HepG2 (cell line): ENCODE data around the gene PARN. TPM values are rescaled to one million over a fixed set of nuclear protein-coding genes. Genes with fewer than 3 reads are reported as not detected.

Experiments used
- CCDC6 ChIP-seq: sonication (generic); formaldehyde crosslinking; IDR thresholded peaks from 2 replicates; pipeline ENCODE4 v1.8.1; 2022; ENCODE audit warnings: mild to moderate bottlenecking, missing genetic modification reagents, moderate library complexity
- CEBPG ChIP-seq: IDR thresholded peaks from 2 replicates; pipeline ENCODE4 v1.6.1; 2016
- DPF2 ChIP-seq: sonication (generic); formaldehyde crosslinking; IDR thresholded peaks from 2 replicates; pipeline ENCODE4 v1.4.0; 2020; ENCODE audit warnings: mild to moderate bottlenecking, low read depth, missing genetic modification reagents, borderline replicate concordance
- FOXA1 ChIP-seq, 2 experiments: fragments of 450-650 bp in 1 of 2; sonication (generic) in 1 of 2; formaldehyde crosslinking in 1 of 2; IDR thresholded peaks; 2 replicates each; pipeline versions ENCODE4 v1.4.0 to v1.6.1; 2016 to 2020; ENCODE audit warnings: missing genetic modification reagents in 1 of 2
- HCFC1 ChIP-seq: fragments of 150-350 bp; IDR thresholded peaks from 2 replicates; pipeline ENCODE4 v1.6.1; 2014; ENCODE audit warnings: low read depth, low read length
- IKZF1 ChIP-seq: fragments of 450-650 bp; IDR thresholded peaks from 2 replicates; pipeline ENCODE4 v1.7.1; 2016
- KLF16 ChIP-seq, 2 experiments: sonication (generic) in 1 of 2; formaldehyde crosslinking in 1 of 2; IDR thresholded peaks; 2 replicates each; pipeline versions ENCODE4 v1.6.1 to v1.8.0; 2016 to 2023; ENCODE audit warnings: missing genetic modification reagents in 2 of 2, missing compliant biosample characterization in 1 of 2
- NFYC ChIP-seq: IDR thresholded peaks from 2 replicates; pipeline ENCODE4 v1.6.1; 2016; ENCODE audit warnings: missing genetic modification reagents, missing compliant biosample characterization
- RARG ChIP-seq: sonication (generic); formaldehyde crosslinking; IDR thresholded peaks from 2 replicates; pipeline ENCODE4 v1.4.0; 2020; ENCODE audit warnings: low read depth, mild to moderate bottlenecking, missing genetic modification reagents
- SKI ChIP-seq: fragments of 450-650 bp; IDR thresholded peaks from one replicate; pipeline ENCODE4 v1.6.1; 2018; ENCODE audit warnings: mild to moderate bottlenecking; ENCODE audit not compliant: partially characterized antibody
- ZBTB38 ChIP-seq: sonication (generic); formaldehyde crosslinking; IDR thresholded peaks from 2 replicates; pipeline ENCODE4 v1.5.1; 2020; ENCODE audit warnings: mild to moderate bottlenecking, missing genetic modification reagents
- ZBTB42 ChIP-seq: sonication (generic); formaldehyde crosslinking; IDR thresholded peaks from 2 replicates; pipeline ENCODE4 v1.5.0; 2020; ENCODE audit warnings: mild to moderate bottlenecking, missing genetic modification reagents
- ZNF451 ChIP-seq: sonication (generic); formaldehyde crosslinking; IDR thresholded peaks from 2 replicates; pipeline ENCODE4 v1.5.0; 2020; ENCODE audit warnings: mild to moderate bottlenecking, missing genetic modification reagents
- ZNF501 ChIP-seq: sonication (generic); formaldehyde crosslinking; IDR thresholded peaks from 2 replicates; pipeline ENCODE4 v1.5.1; 2020; ENCODE audit warnings: mild to moderate bottlenecking, moderate library complexity, missing genetic modification reagents
- ZNF792 ChIP-seq: IDR thresholded peaks from 2 replicates; pipeline ENCODE4 v1.6.1; 2016
- ZSCAN29 ChIP-seq: sonication (generic); formaldehyde crosslinking; conservative IDR thresholded peaks from 2 replicates; pipeline ENCODE4 v1.4.0; 2020; ENCODE audit warnings: mild to moderate bottlenecking, missing genetic modification reagents
- polyA plus RNA-seq, 8 experiments: library from polyadenylated mRNA; depleted of rRNA in 3 of 8; stranded (reverse) in 7 of 8; unstranded in 1 of 8; fragments of >200 nt; fragmentation: Illumina TruSeq in 4 of 8; extraction: Trizol in 4 of 8; gene quantifications; 2 replicates each; pipeline versions ENCODE4 v1.2.1 to v1.2.3, GENCODE V29; 2011 to 2016; ENCODE audit warnings: low read depth in 4 of 8, missing spikeins in 1 of 8, mixed read lengths in 1 of 8; ENCODE audit not compliant: insufficient read depth in 1 of 8
- total RNA-seq, 5 experiments: library from RNA; depleted of rRNA; stranded (reverse); fragments of >200 nt; fragmentation: Illumina TruSeq; extraction: Trizol; gene quantifications; 2 replicates each; pipeline ENCODE4 v1.2.3, GENCODE V29; 2016; ENCODE audit warnings: low read depth in 1 of 5
- TF ChIP-seq, protein P1 (sequence below): sonication (generic); formaldehyde crosslinking; IDR thresholded peaks from one replicate; pipeline ENCODE4 v1.5.1; 2020; ENCODE audit warnings: mild to moderate bottlenecking, missing genetic modification reagents; ENCODE audit errors: not compliant biosample characterization
- TF ChIP-seq, protein P2 (sequence below), 2 experiments: sonication (generic) in 1 of 2; formaldehyde crosslinking in 1 of 2; IDR thresholded peaks; 2 replicates each; pipeline versions ENCODE4 v1.4.0 to v1.6.1; 2018 to 2020; ENCODE audit warnings: missing genetic modification reagents in 2 of 2, borderline replicate concordance in 1 of 2, low read depth in 1 of 2, mild to moderate bottlenecking in 1 of 2, missing biosample characterization in 1 of 2
- TF ChIP-seq, protein P3 (sequence below): sonication (generic); formaldehyde crosslinking; IDR thresholded peaks from 2 replicates; pipeline ENCODE4 v1.4.0; 2020; ENCODE audit warnings: missing genetic modification reagents

PARN gene
- total and polyA plus RNA-seq, 2 of the 13 experiments (the other 11 are each of a cell fraction or from before 2014, with no cell fraction given): 13.3 to 47.6 TPM

DNA sequence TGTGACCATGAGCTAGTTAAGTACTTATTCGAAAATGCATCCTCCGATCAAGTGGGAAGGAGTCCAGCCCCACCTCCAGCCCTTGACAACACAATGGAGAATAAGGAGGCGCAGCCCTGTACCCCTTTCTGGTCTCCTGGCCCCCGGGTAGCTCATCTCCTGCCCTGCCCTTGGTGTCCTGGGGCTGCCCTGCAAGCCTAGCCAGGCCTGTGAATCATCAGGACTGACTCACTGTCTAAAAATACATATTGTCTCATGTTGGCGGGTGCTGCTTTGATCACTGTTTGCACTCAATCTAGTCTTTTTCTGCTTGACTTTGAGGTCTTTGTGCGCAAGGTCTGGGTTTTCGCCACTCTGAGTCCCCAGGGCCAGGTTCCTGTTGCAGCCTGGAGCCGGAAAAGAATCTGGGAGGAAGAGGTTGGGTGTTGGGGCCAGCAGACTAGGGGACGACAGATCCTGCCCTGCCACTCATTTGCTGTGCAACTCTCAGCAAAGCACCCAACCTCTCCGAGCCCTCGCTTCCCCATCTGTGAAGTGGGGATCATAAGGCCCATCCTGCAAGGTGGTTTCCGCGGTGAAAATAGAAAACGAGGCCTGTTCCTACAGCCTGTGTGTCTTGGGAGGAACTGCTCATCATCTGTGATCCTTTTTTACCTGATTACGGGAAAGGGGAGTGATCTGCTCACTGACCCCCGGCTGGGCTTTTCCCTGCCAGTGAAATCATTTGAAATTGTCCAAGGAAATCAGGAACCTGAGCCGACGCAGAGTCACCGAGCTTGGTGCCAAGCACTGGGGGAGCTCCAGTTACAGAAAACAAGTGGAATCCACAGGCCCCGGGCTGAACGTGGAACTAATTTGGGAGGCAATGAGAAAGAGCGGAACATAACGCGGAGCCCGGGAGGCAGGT, 230.4 kb downstream of the PARN start (continued):
- TF ChIP-seq, protein P1, sequence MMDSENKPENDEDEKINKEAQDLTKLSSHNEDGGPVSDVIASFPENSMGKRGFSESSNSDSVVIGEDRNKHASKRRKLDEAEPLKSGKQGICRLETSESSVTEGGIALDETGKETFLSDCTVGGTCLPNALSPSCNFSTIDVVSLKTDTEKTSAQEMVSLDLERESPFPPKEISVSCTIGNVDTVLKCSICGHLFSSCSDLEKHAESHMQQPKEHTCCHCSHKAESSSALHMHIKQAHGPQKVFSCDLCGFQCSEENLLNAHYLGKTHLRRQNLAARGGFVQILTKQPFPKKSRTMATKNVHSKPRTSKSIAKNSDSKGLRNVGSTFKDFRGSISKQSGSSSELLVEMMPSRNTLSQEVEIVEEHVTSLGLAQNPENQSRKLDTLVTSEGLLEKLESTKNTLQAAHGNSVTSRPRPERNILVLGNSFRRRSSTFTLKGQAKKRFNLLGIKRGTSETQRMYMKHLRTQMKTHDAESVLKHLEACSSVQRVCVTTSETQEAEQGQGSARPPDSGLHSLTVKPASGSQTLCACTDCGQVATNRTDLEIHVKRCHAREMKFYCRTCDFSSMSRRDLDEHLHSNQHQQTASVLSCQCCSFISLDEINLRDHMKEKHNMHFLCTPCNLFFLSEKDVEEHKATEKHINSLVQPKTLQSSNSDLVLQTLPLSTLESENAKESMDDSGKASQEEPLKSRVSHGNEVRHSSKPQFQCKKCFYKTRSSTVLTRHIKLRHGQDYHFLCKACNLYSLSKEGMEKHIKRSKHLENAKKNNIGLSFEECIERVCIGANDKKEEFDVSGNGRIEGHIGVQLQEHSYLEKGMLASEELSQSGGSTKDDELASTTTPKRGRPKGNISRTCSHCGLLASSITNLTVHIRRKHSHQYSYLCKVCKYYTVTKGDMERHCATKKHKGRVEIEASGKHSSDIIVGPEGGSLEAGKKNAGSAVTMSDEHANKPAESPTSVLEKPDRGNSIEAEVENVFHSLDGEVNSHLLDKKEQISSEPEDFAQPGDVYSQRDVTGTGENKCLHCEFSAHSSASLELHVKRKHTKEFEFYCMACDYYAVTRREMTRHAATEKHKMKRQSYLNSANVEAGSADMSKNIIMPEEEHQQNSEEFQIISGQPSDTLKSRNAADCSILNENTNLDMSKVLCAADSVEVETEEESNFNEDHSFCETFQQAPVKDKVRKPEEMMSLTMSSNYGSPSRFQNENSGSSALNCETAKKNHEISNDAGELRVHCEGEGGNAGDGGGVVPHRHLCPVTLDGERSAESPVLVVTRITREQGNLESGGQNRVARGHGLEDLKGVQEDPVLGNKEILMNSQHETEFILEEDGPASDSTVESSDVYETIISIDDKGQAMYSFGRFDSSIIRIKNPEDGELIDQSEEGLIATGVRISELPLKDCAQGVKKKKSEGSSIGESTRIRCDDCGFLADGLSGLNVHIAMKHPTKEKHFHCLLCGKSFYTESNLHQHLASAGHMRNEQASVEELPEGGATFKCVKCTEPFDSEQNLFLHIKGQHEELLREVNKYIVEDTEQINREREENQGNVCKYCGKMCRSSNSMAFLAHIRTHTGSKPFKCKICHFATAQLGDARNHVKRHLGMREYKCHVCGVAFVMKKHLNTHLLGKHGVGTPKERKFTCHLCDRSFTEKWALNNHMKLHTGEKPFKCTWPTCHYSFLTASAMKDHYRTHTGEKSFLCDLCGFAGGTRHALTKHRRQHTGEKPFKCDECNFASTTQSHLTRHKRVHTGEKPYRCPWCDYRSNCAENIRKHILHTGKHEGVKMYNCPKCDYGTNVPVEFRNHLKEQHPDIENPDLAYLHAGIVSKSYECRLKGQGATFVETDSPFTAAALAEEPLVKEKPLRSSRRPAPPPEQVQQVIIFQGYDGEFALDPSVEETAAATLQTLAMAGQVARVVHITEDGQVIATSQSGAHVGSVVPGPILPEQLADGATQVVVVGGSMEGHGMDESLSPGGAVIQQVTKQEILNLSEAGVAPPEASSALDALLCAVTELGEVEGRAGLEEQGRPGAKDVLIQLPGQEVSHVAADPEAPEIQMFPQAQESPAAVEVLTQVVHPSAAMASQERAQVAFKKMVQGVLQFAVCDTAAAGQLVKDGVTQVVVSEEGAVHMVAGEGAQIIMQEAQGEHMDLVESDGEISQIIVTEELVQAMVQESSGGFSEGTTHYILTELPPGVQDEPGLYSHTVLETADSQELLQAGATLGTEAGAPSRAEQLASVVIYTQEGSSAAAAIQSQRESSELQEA: peak; percentile 54
- TF ChIP-seq RARG (CRISPR knock-in tag): no peak
- peak; percentile 88; the same call in 1 of the 2 replicates for TF ChIP-seq ZNF792 (CRISPR knock-in tag)
- TF ChIP-seq HCFC1: peak; percentile 16; the same call in 1 of the 2 replicates
- TF ChIP-seq DPF2: peak; percentile 97
- TF ChIP-seq CEBPG: peak; percentile 76
- TF ChIP-seq, protein P2, sequence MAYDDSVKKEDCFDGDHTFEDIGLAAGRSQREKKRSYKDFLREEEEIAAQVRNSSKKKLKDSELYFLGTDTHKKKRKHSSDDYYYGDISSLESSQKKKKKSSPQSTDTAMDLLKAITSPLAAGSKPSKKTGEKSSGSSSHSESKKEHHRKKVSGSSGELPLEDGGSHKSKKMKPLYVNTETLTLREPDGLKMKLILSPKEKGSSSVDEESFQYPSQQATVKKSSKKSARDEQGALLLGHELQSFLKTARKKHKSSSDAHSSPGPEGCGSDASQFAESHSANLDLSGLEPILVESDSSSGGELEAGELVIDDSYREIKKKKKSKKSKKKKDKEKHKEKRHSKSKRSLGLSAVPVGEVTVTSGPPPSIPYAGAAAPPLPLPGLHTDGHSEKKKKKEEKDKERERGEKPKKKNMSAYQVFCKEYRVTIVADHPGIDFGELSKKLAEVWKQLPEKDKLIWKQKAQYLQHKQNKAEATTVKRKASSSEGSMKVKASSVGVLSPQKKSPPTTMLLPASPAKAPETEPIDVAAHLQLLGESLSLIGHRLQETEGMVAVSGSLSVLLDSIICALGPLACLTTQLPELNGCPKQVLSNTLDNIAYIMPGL (CRISPR knock-in tag; IDR thresholded peaks at IDR 0.05; ENCODE audit: borderline replicate concordance in 1 of 2, low read depth in 1 of 2): peak; percentile 26 to 93; a peak in 3 of 4 replicates
- TF ChIP-seq, protein P3, sequence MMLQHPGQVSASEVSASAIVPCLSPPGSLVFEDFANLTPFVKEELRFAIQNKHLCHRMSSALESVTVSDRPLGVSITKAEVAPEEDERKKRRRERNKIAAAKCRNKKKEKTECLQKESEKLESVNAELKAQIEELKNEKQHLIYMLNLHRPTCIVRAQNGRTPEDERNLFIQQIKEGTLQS (CRISPR knock-in tag): peak; percentile 98
- no peak for TF ChIP-seq IKZF1
- peak; percentile 79 for TF ChIP-seq ZNF451 (CRISPR knock-in tag)
- TF ChIP-seq ZSCAN29: peak; percentile 72; the same call in 1 of the 2 replicates
- TF ChIP-seq CCDC6 (CRISPR knock-in tag): peak; percentile 89; the same call in 1 of the 2 replicates
- TF ChIP-seq SKI: peak; percentile 95
- 0 out of 2 replicates have a peak, but pooled peaks have one; percentile 32 for TF ChIP-seq NFYC (CRISPR knock-in tag)
- peak; percentile 94 for TF ChIP-seq ZNF501 (CRISPR knock-in tag)
- peak; percentile 93; the same call in 1 of the 2 replicates for TF ChIP-seq ZBTB38 (CRISPR knock-in tag)
- peak; percentile 44; the same call in 1 of the 2 replicates for TF ChIP-seq FOXA1 (IDR thresholded peaks at IDR 0.05)
- TF ChIP-seq FOXA1 (CRISPR knock-in tag; IDR thresholded peaks at IDR 0.05): peak; percentile 87; the same call in 1 of the 2 replicates
- TF ChIP-seq ZBTB42 (CRISPR knock-in tag): peak; percentile 77; the same call in 1 of the 2 replicates
- peak in 1 of 2 experiments; percentile 86; a peak in 2 of 4 replicates for TF ChIP-seq KLF16 (CRISPR knock-in tag; IDR thresholded peaks at IDR 0.05)
